Loucy (cell line): ENCODE data around the gene B4GALNT1.

Experiments used
- H2AFZ ChIP-seq: fragments of 200-600 bp; sonication (generic); 2 replicates; pipeline ENCODE4 v1.6.0; 2016; ENCODE audit warnings: antibody characterized with exemption, mild to moderate bottlenecking, low read length, moderate library complexity
- H3F3A ChIP-seq: fragments of 200-600 bp; 2 replicates; pipeline ENCODE4 v1.6.0; 2016; ENCODE audit warnings: antibody characterized with exemption, low read depth, mild to moderate bottlenecking
- H3K27me3 ChIP-seq: fragments of 200-600 bp; sonication (generic); 2 replicates; pipeline ENCODE4 v1.6.1; 2014; ENCODE audit warnings: low read length, mild to moderate bottlenecking; ENCODE audit not compliant: insufficient read depth, poor library complexity, severe bottlenecking
- H3K36me3 ChIP-seq: fragments of 200-600 bp; sonication (generic); 2 replicates; pipeline ENCODE4 v1.6.1; 2016; ENCODE audit warnings: low read length; ENCODE audit not compliant: insufficient read depth
- H3K4me1 ChIP-seq: fragments of 200-600 bp; sonication (generic); 2 replicates; pipeline ENCODE4 v1.5.1; 2014; ENCODE audit warnings: low read length, mild to moderate bottlenecking; ENCODE audit not compliant: insufficient read depth, poor library complexity, severe bottlenecking
- H3K4me2 ChIP-seq: fragments of 200-600 bp; sonication (generic); 2 replicates; pipeline ENCODE4 v1.6.0; 2014; ENCODE audit warnings: antibody characterized with exemption, low read length, low read depth, mild to moderate bottlenecking; ENCODE audit not compliant: poor library complexity, severe bottlenecking
- H3K4me3 ChIP-seq: fragments of 200-600 bp; sonication (generic); 2 replicates; pipeline ENCODE4 v1.5.1; 2014; ENCODE audit warnings: low read length, mild to moderate bottlenecking, mixed read lengths; ENCODE audit not compliant: poor library complexity, severe bottlenecking
- H3K79me2 ChIP-seq: fragments of 200-600 bp; sonication (generic); 2 replicates; pipeline ENCODE4 v1.6.1; 2014; ENCODE audit warnings: low read length; ENCODE audit not compliant: insufficient read depth
- H3K9ac ChIP-seq: fragments of 200-600 bp; sonication (generic); 2 replicates; pipeline ENCODE4 v1.6.0; 2014; ENCODE audit warnings: mild to moderate bottlenecking, low read depth, low read length, moderate library complexity; ENCODE audit not compliant: poor library complexity, severe bottlenecking
- H3K9me2 ChIP-seq: fragments of 200-600 bp; sonication (generic); replicated peaks from 2 replicates; pipeline ENCODE4 v1.6.1; 2016; ENCODE audit warnings: low read depth, low read length, mixed read lengths
- H3K9me3 ChIP-seq: fragments of 200-600 bp; sonication (generic); 2 replicates; pipeline ENCODE4 v1.6.1; 2014; ENCODE audit warnings: mild to moderate bottlenecking, antibody characterized with exemption, low read length, low read depth; ENCODE audit not compliant: insufficient read depth
- H4K20me1 ChIP-seq: fragments of 200-600 bp; sonication (generic); 2 replicates; pipeline ENCODE4 v1.6.0; 2014; ENCODE audit warnings: antibody characterized with exemption, low read length, mild to moderate bottlenecking; ENCODE audit not compliant: insufficient read depth, poor library complexity, severe bottlenecking
- CTCF ChIP-seq: fragments of 200-600 bp; sonication (generic); conservative IDR thresholded peaks from 2 replicates; pipeline ENCODE4 v1.5.1; 2014; ENCODE audit warnings: mild to moderate bottlenecking, antibody characterized with exemption, low read length
- EZH2phosphoT487 ChIP-seq: fragments of 200-600 bp; IDR thresholded peaks from 2 replicates; pipeline ENCODE4 v1.6.1; 2018; ENCODE audit warnings: antibody characterized with exemption, mild to moderate bottlenecking, moderate library complexity, borderline replicate concordance

Gene B4GALNT1

GRCh38 chr12:57623811-57624390, 9.1 kb downstream of the B4GALNT1 start:
- H3F3A ChIP-seq: no peaks in the 10 kb centered on the region
- H3K9ac ChIP-seq: no peak overlapping the region
- no peaks in the 10 kb centered on the region for H3K9me3 ChIP-seq
- TF ChIP-seq EZH2phosphoT487 (no peak), CTCF (no peak)
- no peak overlapping the region for H3K4me3 ChIP-seq
- H2AFZ ChIP-seq: no peak overlapping the region
- H3K4me1 ChIP-seq: no peaks in the 10 kb centered on the region
- H3K4me2 ChIP-seq: no peak overlapping the region
- no peaks in the 10 kb centered on the region for H3K27me3 ChIP-seq
- H3K36me3 ChIP-seq: no peaks in the 10 kb centered on the region
- no peaks in the 10 kb centered on the region for H3K9me2 ChIP-seq
- no peaks in the 10 kb centered on the region for H3K79me2 ChIP-seq
- H4K20me1 ChIP-seq: no peaks in the 10 kb centered on the region

- Histone ChIP-seq H3F3A (no peaks in the 10 kb centered on the region), H3K4me2 (no peak overlapping the region), H3K9ac (no peak overlapping the region), H2AFZ (no peak overlapping the region), H3K79me2 (no peaks in the 10 kb centered on the region), H3K9me3 (no peaks in the 10 kb centered on the region), H3K4me3 (no peak overlapping the region), H3K9me2 (no peaks in the 10 kb centered on the region), H3K27me3 (no peaks in the 10 kb centered on the region), H4K20me1 (no peaks in the 10 kb centered on the region), H3K36me3 (no peaks in the 10 kb centered on the region), H3K4me1 (no peaks in the 10 kb centered on the region)
- TF ChIP-seq CTCF (no peak), EZH2phosphoT487 (no peak)
Measured at GRCh38 chr12:57623385-57623784, 9.6 kb downstream of the B4GALNT1 start.

GRCh38 chr12:57622293-57623245, 10.4 kb downstream of the B4GALNT1 start:
- Histone ChIP-seq H3K9me3 (no peaks in the 10 kb centered on the region), H3K9me2 (no peaks in the 10 kb centered on the region), H3K9ac (no peak overlapping the region), H3K27me3 (no peaks in the 10 kb centered on the region), H3K36me3 (no peaks in the 10 kb centered on the region), H4K20me1 (no peaks in the 10 kb centered on the region), H3K4me2 (no peak overlapping the region), H2AFZ (no peak overlapping the region), H3F3A (no peaks in the 10 kb centered on the region), H3K4me1 (no peaks in the 10 kb centered on the region), H3K4me3 (no peak overlapping the region), H3K79me2 (no peaks in the 10 kb centered on the region)
- TF ChIP-seq EZH2phosphoT487 (no peak), CTCF (no peak)
